ENCODE results near the gene RAB32. TPM values are rescaled to one million over a fixed set of nuclear protein-coding genes. Genes with fewer than 3 reads are reported as not detected.

The RAB32 gene
- total RNA-seq, 1 donor from 2014 or later: 8.6 TPM

- no peaks in the 10 kb centered on the region for H3K36me3 Mint-ChIP-seq (ENCODE audit: unreplicated experiment)
- H3K4me1 Mint-ChIP-seq (ENCODE audit: low read depth, unreplicated experiment): peaks cover 14% of the 10 kb centered on the region
- no peak for DNase-seq
- no peaks in the 10 kb centered on the region for H3K9me3 Mint-ChIP-seq (ENCODE audit: unreplicated experiment)
- H3K27ac Mint-ChIP-seq (ENCODE audit: unreplicated experiment): no peak overlapping the region
- TF ChIP-seq CTCF (IDR thresholded peaks at IDR 0.05; ENCODE audit: partially characterized antibody, unreplicated experiment): no peak
- H3K4me3 Mint-ChIP-seq (ENCODE audit: unreplicated experiment): no peak overlapping the region
- H3K27me3 Mint-ChIP-seq (ENCODE audit: unreplicated experiment): no peaks in the 10 kb centered on the region
Observed at GRCh38 chr6:146592451-146592850, 48.8 kb downstream of the RAB32 start.

GRCh38 chr6:146593986-146594385, 50.4 kb downstream of the RAB32 start:
- Mint-ChIP-seq H3K27me3 (ENCODE audit: unreplicated experiment) (no peaks in the 10 kb centered on the region), H3K36me3 (ENCODE audit: unreplicated experiment) (no peaks in the 10 kb centered on the region), H3K9me3 (ENCODE audit: unreplicated experiment) (no peaks in the 10 kb centered on the region), H3K27ac (ENCODE audit: unreplicated experiment) (peak overlapping the region; percentile 72), H3K4me1 (ENCODE audit: low read depth, unreplicated experiment) (peaks cover 16% of the 10 kb centered on the region), H3K4me3 (ENCODE audit: unreplicated experiment) (no peak overlapping the region)
- TF ChIP-seq CTCF (IDR thresholded peaks at IDR 0.05; ENCODE audit: partially characterized antibody, unreplicated experiment): no peak
- DNase-seq: no peak

- H3K4me3 Mint-ChIP-seq (ENCODE audit: unreplicated experiment): no peak overlapping the region
- H3K27me3 Mint-ChIP-seq (ENCODE audit: unreplicated experiment): no peaks in the 10 kb centered on the region
- peak overlapping the region; percentile 72 for H3K27ac Mint-ChIP-seq (ENCODE audit: unreplicated experiment)
- H3K4me1 Mint-ChIP-seq (ENCODE audit: low read depth, unreplicated experiment): peaks cover 21% of the 10 kb centered on the region
- no peak for DNase-seq
- no peaks in the 10 kb centered on the region for H3K9me3 Mint-ChIP-seq (ENCODE audit: unreplicated experiment)
- TF ChIP-seq CTCF (IDR thresholded peaks at IDR 0.05; ENCODE audit: partially characterized antibody, unreplicated experiment): no peak
- H3K36me3 Mint-ChIP-seq (ENCODE audit: unreplicated experiment): no peaks in the 10 kb centered on the region
Observed at GRCh38 chr6:146594495-146594894, 50.9 kb downstream of the RAB32 start.

- H3K4me3 Mint-ChIP-seq (ENCODE audit: unreplicated experiment): no peak overlapping the region
- H3K36me3 Mint-ChIP-seq (ENCODE audit: unreplicated experiment): no peaks in the 10 kb centered on the region
- H3K9me3 Mint-ChIP-seq (ENCODE audit: unreplicated experiment): peaks cover 3% of the 10 kb centered on the region
- no peak for TF ChIP-seq CTCF (IDR thresholded peaks at IDR 0.05; ENCODE audit: partially characterized antibody, unreplicated experiment)
- H3K27me3 Mint-ChIP-seq (ENCODE audit: unreplicated experiment): peaks cover 4% of the 10 kb centered on the region
- no peak for DNase-seq
- no peak overlapping the region for H3K27ac Mint-ChIP-seq (ENCODE audit: unreplicated experiment)
- H3K4me1 Mint-ChIP-seq (ENCODE audit: low read depth, unreplicated experiment): peaks cover 26% of the 10 kb centered on the region
Observed at GRCh38 chr6:146595972-146596731, 52.5 kb downstream of the RAB32 start.

- Mint-ChIP-seq H3K36me3 (ENCODE audit: unreplicated experiment) (no peaks in the 10 kb centered on the region), H3K9me3 (ENCODE audit: unreplicated experiment) (peaks cover 3% of the 10 kb centered on the region), H3K4me1 (ENCODE audit: low read depth, unreplicated experiment) (peaks cover 25% of the 10 kb centered on the region), H3K4me3 (ENCODE audit: unreplicated experiment) (peak within 1 kb of the TSS; percentile 86), H3K27ac (ENCODE audit: unreplicated experiment) (no peak within 1 kb of the TSS), H3K27me3 (ENCODE audit: unreplicated experiment) (peaks cover 4% of the 10 kb centered on the region)
- DNase-seq: peak; percentile 89
- TF ChIP-seq CTCF (IDR thresholded peaks at IDR 0.05; ENCODE audit: partially characterized antibody, unreplicated experiment): no peak
Observed at GRCh38 chr6:146598772-146599405, 55.3 kb downstream of the RAB32 start, which contains the start of gene ADGB. ADGB (plus strand) TSS chr6:146598972; CDS start chr6:146599041, 69 bp downstream.

Data from glutamatergic neuron (in vitro differentiated cells).